HEK293 (cell line): Measurements from ENCODE around the gene RBFOX2.
A peak's percentile ranks its signal among the peaks of the same experiment; 100 is the strongest.

Experiments used
- IKZF3 ChIP-seq: fragments of 450-650 bp; IDR thresholded peaks from 2 replicates; pipeline ENCODE4 v1.5.0; 2018; ENCODE audit warnings: missing biosample characterization, mild to moderate bottlenecking, missing genetic modification characterization, moderate library complexity
- KLF1 ChIP-seq: fragments of 450-650 bp; formaldehyde crosslinking; IDR thresholded peaks from 2 replicates; pipeline ENCODE4 v1.5.1; 2016; ENCODE audit warnings: missing biosample characterization, missing genetic modification characterization
- KLF8 ChIP-seq: fragments of 450-650 bp; formaldehyde crosslinking; IDR thresholded peaks from 2 replicates; pipeline ENCODE4 v1.5.1; 2016; ENCODE audit warnings: missing biosample characterization, missing genetic modification characterization
- MEIS1 ChIP-seq: sonication (generic); formaldehyde crosslinking; IDR thresholded peaks from 2 replicates; pipeline ENCODE4 v1.8.1; 2022; ENCODE audit warnings: missing genetic modification reagents, mild to moderate bottlenecking, borderline replicate concordance
- OVOL3 ChIP-seq: fragments of 450-650 bp; formaldehyde crosslinking; IDR thresholded peaks from 2 replicates; pipeline ENCODE4 v1.5.1; 2016; ENCODE audit warnings: missing biosample characterization, missing genetic modification characterization
- REPIN1 ChIP-seq: fragments of 450-650 bp; formaldehyde crosslinking; IDR thresholded peaks from 2 replicates; pipeline ENCODE4 v1.5.1; 2017; ENCODE audit warnings: missing biosample characterization, missing genetic modification characterization, low read depth
- SP7 ChIP-seq: fragments of 450-650 bp; formaldehyde crosslinking; IDR thresholded peaks from 2 replicates; pipeline ENCODE4 v1.5.1; 2016; ENCODE audit warnings: missing biosample characterization, missing genetic modification characterization
- ZBTB17 ChIP-seq: fragments of 450-650 bp; formaldehyde crosslinking; IDR thresholded peaks from 2 replicates; pipeline ENCODE4 v1.5.1; 2016; ENCODE audit warnings: missing biosample characterization, missing genetic modification characterization
- ZFP41 ChIP-seq: fragments of 450-650 bp; formaldehyde crosslinking; IDR thresholded peaks from 2 replicates; pipeline ENCODE4 v1.5.1; 2016; ENCODE audit warnings: missing biosample characterization, missing genetic modification characterization, borderline replicate concordance
- ZNF146 ChIP-seq: fragments of 450-650 bp; formaldehyde crosslinking; IDR thresholded peaks from 2 replicates; pipeline ENCODE4 v1.5.1; 2016; ENCODE audit warnings: missing biosample characterization, missing genetic modification characterization
- ZNF157 ChIP-seq: fragments of 450-650 bp; formaldehyde crosslinking; IDR thresholded peaks from 2 replicates; pipeline ENCODE4 v1.5.1; 2016; ENCODE audit warnings: missing biosample characterization, missing genetic modification characterization
- ZNF16 ChIP-seq: fragments of 450-650 bp; formaldehyde crosslinking; IDR thresholded peaks from 2 replicates; pipeline ENCODE4 v1.5.1; 2016; ENCODE audit warnings: low read depth, missing biosample characterization, missing genetic modification characterization
- ZNF184 ChIP-seq: fragments of 450-650 bp; IDR thresholded peaks from 2 replicates; pipeline ENCODE4 v1.5.1; 2018; ENCODE audit warnings: missing biosample characterization, mild to moderate bottlenecking, missing genetic modification characterization
- ZNF292 ChIP-seq: fragments of 450-650 bp; formaldehyde crosslinking; IDR thresholded peaks from 2 replicates; pipeline ENCODE4 v1.5.1; 2016; ENCODE audit warnings: low read depth, missing biosample characterization, missing genetic modification characterization, borderline replicate concordance
- ZNF350 ChIP-seq: fragments of 450-650 bp; formaldehyde crosslinking; IDR thresholded peaks from 2 replicates; pipeline ENCODE4 v1.5.0; 2017; ENCODE audit warnings: missing biosample characterization, mild to moderate bottlenecking, missing genetic modification characterization
- ZNF514 ChIP-seq: fragments of 450-650 bp; formaldehyde crosslinking; IDR thresholded peaks from 2 replicates; pipeline ENCODE4 v1.5.1; 2016; ENCODE audit warnings: missing biosample characterization, missing genetic modification characterization
- ZNF530 ChIP-seq: fragments of 450-650 bp; formaldehyde crosslinking; IDR thresholded peaks from 2 replicates; pipeline ENCODE4 v1.5.1; 2016; ENCODE audit warnings: low read depth, missing biosample characterization, missing genetic modification characterization
- ZNF548 ChIP-seq: fragments of 450-650 bp; formaldehyde crosslinking; IDR thresholded peaks from 2 replicates; pipeline ENCODE4 v1.5.1; 2016; ENCODE audit warnings: missing biosample characterization, missing genetic modification characterization
- ZNF560 ChIP-seq: fragments of 450-650 bp; formaldehyde crosslinking; IDR thresholded peaks from 2 replicates; pipeline ENCODE4 v1.5.1; 2017; ENCODE audit warnings: missing biosample characterization, missing genetic modification characterization, borderline replicate concordance
- ZNF610 ChIP-seq: fragments of 450-650 bp; formaldehyde crosslinking; IDR thresholded peaks from 2 replicates; pipeline ENCODE4 v1.5.1; 2016; ENCODE audit warnings: missing biosample characterization, missing genetic modification characterization, borderline replicate concordance
- ZNF658 ChIP-seq: fragments of 450-650 bp; formaldehyde crosslinking; IDR thresholded peaks from 2 replicates; pipeline ENCODE4; 2016; ENCODE audit warnings: missing biosample characterization, missing genetic modification characterization
- ZNF707 ChIP-seq: fragments of 450-650 bp; formaldehyde crosslinking; IDR thresholded peaks from 2 replicates; pipeline ENCODE4 v1.5.1; 2016; ENCODE audit warnings: missing biosample characterization, missing genetic modification characterization
- TF ChIP-seq, protein P1 (sequence below): fragments of 450-650 bp; formaldehyde crosslinking; IDR thresholded peaks from 2 replicates; pipeline ENCODE4 v1.5.1; 2016; ENCODE audit warnings: missing biosample characterization, missing genetic modification characterization, low read depth
- TF ChIP-seq, protein P2 (sequence below): fragments of 450-650 bp; formaldehyde crosslinking; IDR thresholded peaks from 2 replicates; pipeline ENCODE4 v1.5.1; 2016; ENCODE audit warnings: missing biosample characterization, missing genetic modification characterization
- TF ChIP-seq, protein P3 (sequence below): fragments of 450-650 bp; formaldehyde crosslinking; conservative IDR thresholded peaks from 2 replicates; pipeline ENCODE4 v1.5.1; 2016; ENCODE audit warnings: low read depth, missing biosample characterization, missing genetic modification characterization
- TF ChIP-seq, protein P4 (sequence below): fragments of 450-650 bp; formaldehyde crosslinking; IDR thresholded peaks from 2 replicates; pipeline ENCODE4 v1.5.1; 2016; ENCODE audit warnings: missing biosample characterization, missing genetic modification characterization, borderline replicate concordance

Gene RBFOX2

DNA sequence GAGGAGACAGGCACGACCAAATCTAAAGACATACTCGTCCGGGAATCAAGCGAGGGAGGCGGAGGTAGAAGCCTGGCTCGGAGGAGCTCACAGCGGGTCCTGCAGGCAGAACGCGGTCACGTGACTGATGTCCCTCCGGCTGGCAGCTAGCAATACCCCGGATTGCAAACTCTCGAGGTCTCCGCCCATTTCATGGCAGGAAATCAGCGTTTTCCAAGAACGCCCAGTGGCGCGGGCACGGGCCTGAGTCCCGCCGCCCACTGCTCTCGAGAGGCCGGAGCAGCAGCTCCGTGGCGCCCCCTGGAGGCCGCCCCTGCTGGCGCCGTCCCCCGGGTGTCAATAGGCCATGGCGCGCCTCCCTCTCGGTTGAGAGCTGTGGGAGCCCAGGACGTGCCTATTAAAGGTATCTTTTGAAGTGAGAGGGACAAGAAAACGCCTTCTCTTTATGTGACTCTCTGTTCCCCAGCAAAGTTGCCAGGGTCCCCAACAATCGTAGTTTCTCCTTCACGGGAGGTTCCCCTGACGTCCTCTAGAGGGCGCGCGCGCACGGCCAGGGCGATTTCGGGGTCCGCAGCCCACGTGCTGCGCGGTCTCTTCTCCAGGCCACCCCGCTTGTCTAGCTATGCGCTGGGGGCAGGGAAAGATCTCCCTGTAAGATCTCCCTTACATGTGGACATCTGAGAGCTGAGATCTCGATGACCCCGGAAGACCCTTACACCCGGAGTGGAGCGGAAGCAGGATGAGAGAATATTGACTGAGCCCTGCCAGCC lies 37.3 kb upstream of the RBFOX2 start (continued):
- TF ChIP-seq, protein P1, sequence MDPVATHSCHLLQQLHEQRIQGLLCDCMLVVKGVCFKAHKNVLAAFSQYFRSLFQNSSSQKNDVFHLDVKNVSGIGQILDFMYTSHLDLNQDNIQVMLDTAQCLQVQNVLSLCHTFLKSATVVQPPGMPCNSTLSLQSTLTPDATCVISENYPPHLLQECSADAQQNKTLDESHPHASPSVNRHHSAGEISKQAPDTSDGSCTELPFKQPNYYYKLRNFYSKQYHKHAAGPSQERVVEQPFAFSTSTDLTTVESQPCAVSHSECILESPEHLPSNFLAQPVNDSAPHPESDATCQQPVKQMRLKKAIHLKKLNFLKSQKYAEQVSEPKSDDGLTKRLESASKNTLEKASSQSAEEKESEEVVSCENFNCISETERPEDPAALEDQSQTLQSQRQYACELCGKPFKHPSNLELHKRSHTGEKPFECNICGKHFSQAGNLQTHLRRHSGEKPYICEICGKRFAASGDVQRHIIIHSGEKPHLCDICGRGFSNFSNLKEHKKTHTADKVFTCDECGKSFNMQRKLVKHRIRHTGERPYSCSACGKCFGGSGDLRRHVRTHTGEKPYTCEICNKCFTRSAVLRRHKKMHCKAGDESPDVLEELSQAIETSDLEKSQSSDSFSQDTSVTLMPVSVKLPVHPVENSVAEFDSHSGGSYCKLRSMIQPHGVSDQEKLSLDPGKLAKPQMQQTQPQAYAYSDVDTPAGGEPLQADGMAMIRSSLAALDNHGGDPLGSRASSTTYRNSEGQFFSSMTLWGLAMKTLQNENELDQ (tag by site-specific recombination): no peak
- no peak for TF ChIP-seq ZNF350
- TF ChIP-seq ZNF707 (tag by site-specific recombination): no peak
- TF ChIP-seq, protein P2, sequence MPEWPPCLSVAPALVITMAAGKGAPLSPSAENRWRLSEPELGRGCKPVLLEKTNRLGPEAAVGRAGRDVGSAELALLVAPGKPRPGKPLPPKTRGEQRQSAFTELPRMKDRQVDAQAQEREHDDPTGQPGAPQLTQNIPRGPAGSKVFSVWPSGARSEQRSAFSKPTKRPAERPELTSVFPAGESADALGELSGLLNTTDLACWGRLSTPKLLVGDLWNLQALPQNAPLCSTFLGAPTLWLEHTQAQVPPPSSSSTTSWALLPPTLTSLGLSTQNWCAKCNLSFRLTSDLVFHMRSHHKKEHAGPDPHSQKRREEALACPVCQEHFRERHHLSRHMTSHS (tag by site-specific recombination): no peak
- no peak for TF ChIP-seq ZNF16 (tag by site-specific recombination)
- no peak for TF ChIP-seq ZNF146 (tag by site-specific recombination)
- 0 out of 2 replicates have a peak, but pooled peaks have one; percentile 16 for TF ChIP-seq ZNF184 (tag by site-specific recombination)
- TF ChIP-seq ZNF292 (tag by site-specific recombination): no peak
- no peak; the same call in 1 of the 2 replicates for TF ChIP-seq ZNF610 (tag by site-specific recombination)
- TF ChIP-seq REPIN1 (tag by site-specific recombination): 0 out of 2 replicates have a peak, but pooled peaks have one; percentile 49
- TF ChIP-seq ZFP41 (tag by site-specific recombination): no peak
- TF ChIP-seq ZNF658 (tag by site-specific recombination): no peak
- no peak; the same call in 1 of the 2 replicates for TF ChIP-seq MEIS1
- TF ChIP-seq OVOL3 (tag by site-specific recombination): 0 out of 2 replicates have a peak, but pooled peaks have one; percentile 39
- TF ChIP-seq KLF1: peak; percentile 70; the same call in 1 of the 2 replicates
- TF ChIP-seq SP7 (tag by site-specific recombination): peak; percentile 80
- TF ChIP-seq, protein P3, sequence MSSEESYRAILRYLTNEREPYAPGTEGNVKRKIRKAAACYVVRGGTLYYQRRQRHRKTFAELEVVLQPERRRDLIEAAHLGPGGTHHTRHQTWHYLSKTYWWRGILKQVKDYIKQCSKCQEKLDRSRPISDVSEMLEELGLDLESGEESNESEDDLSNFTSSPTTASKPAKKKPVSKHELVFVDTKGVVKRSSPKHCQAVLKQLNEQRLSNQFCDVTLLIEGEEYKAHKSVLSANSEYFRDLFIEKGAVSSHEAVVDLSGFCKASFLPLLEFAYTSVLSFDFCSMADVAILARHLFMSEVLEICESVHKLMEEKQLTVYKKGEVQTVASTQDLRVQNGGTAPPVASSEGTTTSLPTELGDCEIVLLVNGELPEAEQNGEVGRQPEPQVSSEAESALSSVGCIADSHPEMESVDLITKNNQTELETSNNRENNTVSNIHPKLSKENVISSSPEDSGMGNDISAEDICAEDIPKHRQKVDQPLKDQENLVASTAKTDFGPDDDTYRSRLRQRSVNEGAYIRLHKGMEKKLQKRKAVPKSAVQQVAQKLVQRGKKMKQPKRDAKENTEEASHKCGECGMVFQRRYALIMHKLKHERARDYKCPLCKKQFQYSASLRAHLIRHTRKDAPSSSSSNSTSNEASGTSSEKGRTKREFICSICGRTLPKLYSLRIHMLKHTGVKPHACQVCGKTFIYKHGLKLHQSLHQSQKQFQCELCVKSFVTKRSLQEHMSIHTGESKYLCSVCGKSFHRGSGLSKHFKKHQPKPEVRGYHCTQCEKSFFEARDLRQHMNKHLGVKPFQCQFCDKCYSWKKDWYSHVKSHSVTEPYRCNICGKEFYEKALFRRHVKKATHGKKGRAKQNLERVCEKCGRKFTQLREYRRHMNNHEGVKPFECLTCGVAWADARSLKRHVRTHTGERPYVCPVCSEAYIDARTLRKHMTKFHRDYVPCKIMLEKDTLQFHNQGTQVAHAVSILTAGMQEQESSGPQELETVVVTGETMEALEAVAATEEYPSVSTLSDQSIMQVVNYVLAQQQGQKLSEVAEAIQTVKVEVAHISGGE (tag by site-specific recombination): no peak
- TF ChIP-seq, protein P4, sequence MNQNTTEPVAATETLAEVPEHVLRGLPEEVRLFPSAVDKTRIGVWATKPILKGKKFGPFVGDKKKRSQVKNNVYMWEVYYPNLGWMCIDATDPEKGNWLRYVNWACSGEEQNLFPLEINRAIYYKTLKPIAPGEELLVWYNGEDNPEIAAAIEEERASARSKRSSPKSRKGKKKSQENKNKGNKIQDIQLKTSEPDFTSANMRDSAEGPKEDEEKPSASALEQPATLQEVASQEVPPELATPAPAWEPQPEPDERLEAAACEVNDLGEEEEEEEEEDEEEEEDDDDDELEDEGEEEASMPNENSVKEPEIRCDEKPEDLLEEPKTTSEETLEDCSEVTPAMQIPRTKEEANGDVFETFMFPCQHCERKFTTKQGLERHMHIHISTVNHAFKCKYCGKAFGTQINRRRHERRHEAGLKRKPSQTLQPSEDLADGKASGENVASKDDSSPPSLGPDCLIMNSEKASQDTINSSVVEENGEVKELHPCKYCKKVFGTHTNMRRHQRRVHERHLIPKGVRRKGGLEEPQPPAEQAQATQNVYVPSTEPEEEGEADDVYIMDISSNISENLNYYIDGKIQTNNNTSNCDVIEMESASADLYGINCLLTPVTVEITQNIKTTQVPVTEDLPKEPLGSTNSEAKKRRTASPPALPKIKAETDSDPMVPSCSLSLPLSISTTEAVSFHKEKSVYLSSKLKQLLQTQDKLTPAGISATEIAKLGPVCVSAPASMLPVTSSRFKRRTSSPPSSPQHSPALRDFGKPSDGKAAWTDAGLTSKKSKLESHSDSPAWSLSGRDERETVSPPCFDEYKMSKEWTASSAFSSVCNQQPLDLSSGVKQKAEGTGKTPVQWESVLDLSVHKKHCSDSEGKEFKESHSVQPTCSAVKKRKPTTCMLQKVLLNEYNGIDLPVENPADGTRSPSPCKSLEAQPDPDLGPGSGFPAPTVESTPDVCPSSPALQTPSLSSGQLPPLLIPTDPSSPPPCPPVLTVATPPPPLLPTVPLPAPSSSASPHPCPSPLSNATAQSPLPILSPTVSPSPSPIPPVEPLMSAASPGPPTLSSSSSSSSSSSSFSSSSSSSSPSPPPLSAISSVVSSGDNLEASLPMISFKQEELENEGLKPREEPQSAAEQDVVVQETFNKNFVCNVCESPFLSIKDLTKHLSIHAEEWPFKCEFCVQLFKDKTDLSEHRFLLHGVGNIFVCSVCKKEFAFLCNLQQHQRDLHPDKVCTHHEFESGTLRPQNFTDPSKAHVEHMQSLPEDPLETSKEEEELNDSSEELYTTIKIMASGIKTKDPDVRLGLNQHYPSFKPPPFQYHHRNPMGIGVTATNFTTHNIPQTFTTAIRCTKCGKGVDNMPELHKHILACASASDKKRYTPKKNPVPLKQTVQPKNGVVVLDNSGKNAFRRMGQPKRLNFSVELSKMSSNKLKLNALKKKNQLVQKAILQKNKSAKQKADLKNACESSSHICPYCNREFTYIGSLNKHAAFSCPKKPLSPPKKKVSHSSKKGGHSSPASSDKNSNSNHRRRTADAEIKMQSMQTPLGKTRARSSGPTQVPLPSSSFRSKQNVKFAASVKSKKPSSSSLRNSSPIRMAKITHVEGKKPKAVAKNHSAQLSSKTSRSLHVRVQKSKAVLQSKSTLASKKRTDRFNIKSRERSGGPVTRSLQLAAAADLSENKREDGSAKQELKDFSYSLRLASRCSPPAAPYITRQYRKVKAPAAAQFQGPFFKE: no peak
- TF ChIP-seq ZNF514 (tag by site-specific recombination): no peak
- no peak for TF ChIP-seq ZNF157 (tag by site-specific recombination)
- no peak for TF ChIP-seq ZNF560 (tag by site-specific recombination)
- no peak for TF ChIP-seq ZNF548 (tag by site-specific recombination)
- peak; percentile 69 for TF ChIP-seq KLF8 (tag by site-specific recombination)
- peak; percentile 94 for TF ChIP-seq IKZF3 (tag by site-specific recombination)
- peak; percentile 99 for TF ChIP-seq ZBTB17 (tag by site-specific recombination)
- no peak for TF ChIP-seq ZNF530 (tag by site-specific recombination)
